HG03045 (cell line): ENCODE data around the gene WWOX.
"Not testable (repeated sequence)": the region's sequence is repeated elsewhere in the genome, so short reads cannot be mapped to it uniquely, and the experiment has no call there.

Experiments used
- ATAC-seq: cut with Tn5 transposase; IDR thresholded peaks from one replicate; pipeline ENCODE4 v1.9.1; 2021; ENCODE audit warnings: mild to moderate bottlenecking, moderate library complexity; ENCODE audit not compliant: unreplicated experiment

The WWOX gene

GRCh38 chr16:79021991-79022630, 922.7 kb downstream of the WWOX start:
- no peak for ATAC-seq

GRCh38 chr16:79026117-79026516, 926.7 kb downstream of the WWOX start:
- no peak for ATAC-seq

GRCh38 chr16:79036541-79036940, 937.1 kb downstream of the WWOX start:
- no peak for ATAC-seq

- ATAC-seq, result no peak
Observed at GRCh38 chr16:79037521-79038373, 938.3 kb downstream of the WWOX start.

GRCh38 chr16:79041206-79041605, 941.8 kb downstream of the WWOX start:
- ATAC-seq, result no peak

GRCh38 chr16:79042141-79042540, 942.7 kb downstream of the WWOX start:
- no peak for ATAC-seq

- ATAC-seq, result no peak
Observed at GRCh38 chr16:79042886-79043285, 943.4 kb downstream of the WWOX start.

GRCh38 chr16:79045191-79045590, 945.7 kb downstream of the WWOX start:
- ATAC-seq, result no peak

- no peak for ATAC-seq
Observed at GRCh38 chr16:79047337-79047736, 947.9 kb downstream of the WWOX start.

GRCh38 chr16:79049040-79049439, 949.6 kb downstream of the WWOX start:
- ATAC-seq, result no peak

- ATAC-seq, result no peak
Observed at GRCh38 chr16:79050063-79050462, 950.6 kb downstream of the WWOX start.

GRCh38 chr16:79051313-79051712, 951.9 kb downstream of the WWOX start:
- ATAC-seq, result no peak

- ATAC-seq, result not testable (repeated sequence)
Observed at GRCh38 chr16:79052198-79052597, 952.7 kb downstream of the WWOX start.

- no peak for ATAC-seq
Observed at GRCh38 chr16:79053577-79053976, 954.1 kb downstream of the WWOX start.

- ATAC-seq, result no peak
Observed at GRCh38 chr16:79054211-79054984, 954.9 kb downstream of the WWOX start.

- no peak for ATAC-seq
Observed at GRCh38 chr16:79055251-79055970, 956.0 kb downstream of the WWOX start.

- no peak for ATAC-seq
Observed at GRCh38 chr16:79061181-79061580, 961.7 kb downstream of the WWOX start.

GRCh38 chr16:79062336-79062735, 962.9 kb downstream of the WWOX start:
- ATAC-seq, result no peak

- no peak for ATAC-seq
Observed at GRCh38 chr16:79062821-79063220, 963.4 kb downstream of the WWOX start.

GRCh38 chr16:79064256-79064972, 965.0 kb downstream of the WWOX start:
- no peak for ATAC-seq
